B cell (primary cell): ENCODE data around the gene HAUS3. TPM values are rescaled to one million over a fixed set of nuclear protein-coding genes. Genes with fewer than 3 reads are reported as not detected.

ENCODE experiments used
- ATAC-seq: fragments of 200-7000 bp; cut with Tn5 transposase; one replicate; pipeline ENCODE4 v1.10.0; 2021; ENCODE audit warnings: low read depth, mild to moderate bottlenecking, moderate number of reproducible peaks, moderate library complexity
- CTCF ChIA-PET: fragments of 350-600 bp; sonication (Branson Sonifier 250); formaldehyde crosslinking; loops from one replicate; lab custom pipeline; 2021; ENCODE audit warnings: antibody characterized with exemption, inconsistent platforms; lab: Charles Lee
- POLR2A ChIA-PET: fragments of 350-600 bp; sonication (Branson Sonifier 250); formaldehyde crosslinking; loops from one replicate; lab custom pipeline; 2021; ENCODE audit warnings: antibody characterized with exemption; lab: Charles Lee
- DNase-seq: peaks from one replicate; pipeline ENCODE4 v3.0.0; 2013
- H2AFZ ChIP-seq: 2 replicates; pipeline ENCODE4 v1.6.1; 2012; ENCODE audit warnings: mild to moderate bottlenecking, low read depth, low read length; ENCODE audit not compliant: insufficient read depth, poor library complexity, severe bottlenecking
- H3K27ac ChIP-seq, 2 donors: 1 replicate in 1 of 2; 2 replicates in 1 of 2; pipeline ENCODE4 v1.5.1; 2012 to 2013; ENCODE audit warnings: low read length in 2 of 2, mild to moderate bottlenecking in 2 of 2, moderate library complexity in 1 of 2
- H3K27me3 ChIP-seq, 4 experiments: fragments of 200-600 bp in 1 of 4; sonication (generic) in 1 of 4; replicated peaks in 1 of 4; 1 replicate in 2 of 4; 2 replicates in 2 of 4; pipeline versions ENCODE4 v1.6.1 to v1.7.0; 2013 to 2016; ENCODE audit warnings: low read length in 3 of 4, mild to moderate bottlenecking in 2 of 4, mixed read lengths in 1 of 4, moderate library complexity in 1 of 4; ENCODE audit not compliant: insufficient read depth in 4 of 4, control insufficient read depth in 3 of 4; ENCODE audit errors: control extremely low read depth in 1 of 4
- H3K36me3 ChIP-seq, 2 experiments: replicated peaks in 1 of 2; 1 replicate in 1 of 2; 2 replicates in 1 of 2; pipeline versions ENCODE4 v1.6.1 to v1.7.1; 2013; ENCODE audit warnings: low read length in 1 of 2; ENCODE audit not compliant: insufficient read depth in 2 of 2, control insufficient read depth in 1 of 2; ENCODE audit errors: control extremely low read depth in 1 of 2, extremely low read depth in 1 of 2
- H3K4me1 ChIP-seq, 2 donors: fragments of 200-600 bp in 1 of 2; sonication (generic) in 1 of 2; 1 replicate in 1 of 2; 2 replicates in 1 of 2; pipeline versions ENCODE4 v1.5.1 to v1.6.1; 2013 to 2017; ENCODE audit warnings: low read length in 2 of 2; ENCODE audit not compliant: control insufficient read depth in 2 of 2, insufficient read depth in 2 of 2
- H3K4me2 ChIP-seq: replicated peaks from 2 replicates; pipeline ENCODE3; 2012; ENCODE audit warnings: mild to moderate bottlenecking, low read depth, low read length; ENCODE audit not compliant: poor library complexity, severe bottlenecking
- H3K4me3 ChIP-seq, 5 experiments: fragments of 200-600 bp in 1 of 5; sonication (generic) in 1 of 5; 1 replicate in 3 of 5; 2 replicates in 2 of 5; pipeline versions ENCODE4 v1.5.1 to v1.7.0; 2011 to 2016; ENCODE audit warnings: low read length in 4 of 5, mild to moderate bottlenecking in 4 of 5, low read depth in 2 of 5, control low read depth in 1 of 5, moderate library complexity in 1 of 5; ENCODE audit not compliant: insufficient read depth in 1 of 5; ENCODE audit errors: control extremely low read depth in 1 of 5, extremely low read depth in 1 of 5
- H3K79me2 ChIP-seq: fragments of 200-600 bp; sonication (generic); one replicate; pipeline ENCODE4 v1.6.0; 2016; ENCODE audit warnings: low read length; ENCODE audit not compliant: control insufficient read depth, insufficient read depth
- H3K9ac ChIP-seq: fragments of 200-600 bp; sonication (generic); 2 replicates; pipeline ENCODE4 v1.6.1; 2017; ENCODE audit warnings: mild to moderate bottlenecking, low read length, moderate library complexity
- H3K9me3 ChIP-seq, 3 donors: one replicate each; pipeline versions ENCODE4 v1.6.1 to v1.7.1; 2013; ENCODE audit warnings: low read length in 2 of 3; ENCODE audit not compliant: control insufficient read depth in 2 of 3, insufficient read depth in 1 of 3; ENCODE audit errors: control extremely low read depth in 1 of 3
- H4K20me1 ChIP-seq: 2 replicates; pipeline ENCODE4 v1.6.0; 2012; ENCODE audit warnings: mild to moderate bottlenecking, low read length; ENCODE audit not compliant: insufficient read depth, control insufficient read depth, poor library complexity, severe bottlenecking
- H3K27ac Mint-ChIP-seq: one replicate; pipeline ENCODE4 v1.8.0; 2021; ENCODE audit warnings: mixed read lengths
- H3K27me3 Mint-ChIP-seq: one replicate; pipeline ENCODE4 v1.8.0; 2021; ENCODE audit warnings: mixed read lengths
- H3K4me1 Mint-ChIP-seq: one replicate; pipeline ENCODE4 v1.8.0; 2021; ENCODE audit warnings: mixed read lengths
- H3K4me3 Mint-ChIP-seq: one replicate; pipeline ENCODE4 v1.8.0; 2021; ENCODE audit warnings: mixed read lengths
- H3K9me3 Mint-ChIP-seq: one replicate; pipeline ENCODE4 v1.8.0; 2022; ENCODE audit warnings: mixed read lengths; ENCODE audit not compliant: insufficient read depth
- EZH2 ChIP-seq: IDR thresholded peaks from 2 replicates; pipeline ENCODE4 v1.6.1; 2012; ENCODE audit warnings: borderline replicate concordance, low read depth, mild to moderate bottlenecking, moderate library complexity, low read length; ENCODE audit not compliant: insufficient read depth, poor library complexity, severe bottlenecking
- WGBS: methylation state at CpG from one replicate; pipeline ENCODE4 v1.1.5; 2013; ENCODE audit warnings: missing lambda C conversion rate; ENCODE audit not compliant: insufficient coverage; 5-methylcytosine and 5-hydroxymethylcytosine counted together
- intact Hi-C: fragments of 100-400 bp; cut with micrococcal nuclease; formaldehyde crosslinking; loops from one replicate; pipeline ENCODE4 v1.10.0; 2022
- polyA plus RNA-seq: library from polyadenylated mRNA; depleted of rRNA; stranded (reverse); fragments of >200 nt; gene quantifications from 2 replicates; pipeline ENCODE4 v1.2.3, GENCODE V29; 2012
- total RNA-seq, 2 donors: library from RNA; stranded (reverse); fragments of 120-200 nt in 1 of 2; gene quantifications; 1 replicate in 1 of 2; 2 replicates in 1 of 2; pipeline versions ENCODE4 v1.2.3 to v1.2.4, GENCODE V29; 2013 to 2022
- TF ChIP-seq, protein P1 (sequence below): fragments of 200-600 bp; IDR thresholded peaks from one replicate; pipeline ENCODE4 v1.8.0; 2022; ENCODE audit warnings: antibody characterized with exemption, mild to moderate bottlenecking

HAUS3 gene
- total and polyA plus RNA-seq, 2 donors (not counting 1 experiment from before 2014, with no cell fraction given) = 8.2 to 26.5 TPM

DNA sequence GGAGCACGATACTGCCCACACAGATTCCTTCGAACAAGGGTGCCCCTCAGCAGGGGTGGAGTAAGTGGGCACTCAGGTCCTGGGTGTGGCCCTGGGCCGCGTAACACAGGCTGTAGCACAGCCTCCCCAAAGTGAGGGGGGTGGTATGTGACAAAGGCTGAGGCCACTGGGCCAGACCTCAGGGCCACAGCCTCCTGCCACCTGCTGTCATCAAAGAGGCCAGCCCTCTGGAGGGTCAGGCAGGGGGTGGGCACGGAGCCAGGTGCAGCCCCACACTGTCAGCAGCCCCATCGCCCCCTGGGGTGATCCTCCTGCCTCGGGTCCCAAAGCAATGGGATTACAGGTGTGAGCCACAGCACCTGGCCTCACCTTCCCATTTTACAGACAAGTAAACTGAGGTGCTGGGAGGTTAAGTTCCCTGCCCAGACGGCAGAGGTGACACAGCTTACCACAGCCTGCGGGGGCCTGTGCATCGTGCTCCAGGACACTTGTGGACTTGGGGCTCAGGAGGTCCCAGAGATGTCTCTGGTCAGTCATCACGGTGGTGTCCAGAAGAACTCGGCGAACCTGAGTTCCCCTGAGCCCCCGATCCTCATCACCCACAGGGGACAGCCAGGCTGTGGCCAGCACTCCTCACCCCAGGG lies 47.5 kb upstream of the HAUS3 start:
- Mint-ChIP-seq H3K27ac (peak overlapping the region; percentile 50), H3K4me3 (no peak overlapping the region), H3K4me1 (peaks cover 21% of the 10 kb centered on the region), H3K27me3 (no peaks in the 10 kb centered on the region), H3K9me3 (no peaks in the 10 kb centered on the region)
- H3K4me3 ChIP-seq = no peak overlapping the region
- no peak overlapping the region for H3K4me2 ChIP-seq
- no peak for ATAC-seq
- intact Hi-C loops = no loop called here
- no peak for DNase-seq
- H3K79me2 ChIP-seq = no peaks in the 10 kb centered on the region
- no peaks in the 10 kb centered on the region for H4K20me1 ChIP-seq
- no peak overlapping the region for H2AFZ ChIP-seq
- peaks cover 0 to 14% (median 0%) of the 10 kb centered on the region in 3 donors for H3K9me3 ChIP-seq
- no peak overlapping the region for H3K27ac ChIP-seq
- CTCF ChIA-PET = interaction anchor here (0.6 to 2.0 kb wide), 2 partner anchors 66 to 689 kb away, joined by 3 to 6 read pairs; no protein-coding TSS in a partner anchor
- TF ChIP-seq, protein P1, sequence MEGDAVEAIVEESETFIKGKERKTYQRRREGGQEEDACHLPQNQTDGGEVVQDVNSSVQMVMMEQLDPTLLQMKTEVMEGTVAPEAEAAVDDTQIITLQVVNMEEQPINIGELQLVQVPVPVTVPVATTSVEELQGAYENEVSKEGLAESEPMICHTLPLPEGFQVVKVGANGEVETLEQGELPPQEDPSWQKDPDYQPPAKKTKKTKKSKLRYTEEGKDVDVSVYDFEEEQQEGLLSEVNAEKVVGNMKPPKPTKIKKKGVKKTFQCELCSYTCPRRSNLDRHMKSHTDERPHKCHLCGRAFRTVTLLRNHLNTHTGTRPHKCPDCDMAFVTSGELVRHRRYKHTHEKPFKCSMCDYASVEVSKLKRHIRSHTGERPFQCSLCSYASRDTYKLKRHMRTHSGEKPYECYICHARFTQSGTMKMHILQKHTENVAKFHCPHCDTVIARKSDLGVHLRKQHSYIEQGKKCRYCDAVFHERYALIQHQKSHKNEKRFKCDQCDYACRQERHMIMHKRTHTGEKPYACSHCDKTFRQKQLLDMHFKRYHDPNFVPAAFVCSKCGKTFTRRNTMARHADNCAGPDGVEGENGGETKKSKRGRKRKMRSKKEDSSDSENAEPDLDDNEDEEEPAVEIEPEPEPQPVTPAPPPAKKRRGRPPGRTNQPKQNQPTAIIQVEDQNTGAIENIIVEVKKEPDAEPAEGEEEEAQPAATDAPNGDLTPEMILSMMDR = no peak
- no peak for TF ChIP-seq EZH2
- POLR2A ChIA-PET = interaction anchor here (0.8 to 2.3 kb wide), 3 partner anchors 8 to 27 kb away, joined by 5 to 18 read pairs (median 12); partner anchors contain the start of gene MXD4
- H3K27me3 ChIP-seq = peaks cover 0 to 8% (median 3%) of the 10 kb centered on the region in 4 experiments
- 95% methylated on average over 9 of the region's 14 CpGs for WGBS
- H3K36me3 ChIP-seq = no peaks in the 10 kb centered on the region
- peaks cover 18 to 20% of the 10 kb centered on the region in 2 donors for H3K4me1 ChIP-seq
- no peak overlapping the region for H3K9ac ChIP-seq

DNA sequence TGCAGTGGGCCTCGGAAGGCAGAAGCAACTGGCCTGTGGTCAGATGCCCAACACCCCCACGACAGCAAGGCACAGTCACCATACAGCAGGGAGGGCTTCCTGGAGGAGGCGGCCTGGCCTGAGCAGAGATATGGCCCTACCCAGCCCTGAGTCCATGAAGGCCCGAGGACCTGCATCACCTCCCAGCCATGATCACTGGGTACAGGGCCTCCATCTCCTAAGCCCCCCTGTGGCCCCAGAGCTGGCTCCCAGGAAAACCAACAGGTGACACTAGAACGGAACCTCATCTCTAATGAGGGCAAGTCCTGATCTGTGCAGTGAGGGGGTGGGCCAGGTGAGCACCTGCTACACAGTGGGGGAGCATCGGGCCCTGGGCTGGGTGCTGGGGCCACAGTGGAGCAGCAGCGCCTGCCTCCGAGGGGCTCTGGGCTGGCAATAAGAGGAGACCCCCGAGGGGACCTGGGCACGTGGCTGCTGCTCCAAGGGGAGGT lies 46.2 kb upstream of the HAUS3 start:
- intact Hi-C loops = no loop called here

More for the DNA sequence above, 46.2 kb upstream of the HAUS3 start:
- 91% methylated on average over 10 of the region's 10 CpGs for WGBS
- no peak overlapping the region for H3K27ac ChIP-seq
- CTCF ChIA-PET = no interaction called here
- Mint-ChIP-seq H3K27me3 (no peaks in the 10 kb centered on the region), H3K27ac (no peak overlapping the region), H3K4me3 (no peak overlapping the region), H3K4me1 (peaks cover 23% of the 10 kb centered on the region), H3K9me3 (no peaks in the 10 kb centered on the region)
- peaks cover 0 to 8% (median 3%) of the 10 kb centered on the region in 4 experiments for H3K27me3 ChIP-seq
- POLR2A ChIA-PET = no interaction called here
- H3K9me3 ChIP-seq = peaks cover 0 to 14% (median 0%) of the 10 kb centered on the region in 3 donors
- no peak overlapping the region for H3K9ac ChIP-seq
- DNase-seq (no peak), ATAC-seq (no peak)
- H3K36me3 ChIP-seq = no peaks in the 10 kb centered on the region
- H4K20me1 ChIP-seq = no peaks in the 10 kb centered on the region
- no peak overlapping the region for H3K4me3 ChIP-seq
- no peak for TF ChIP-seq EZH2
- TF ChIP-seq, protein P1 = no peak
- H3K4me2 ChIP-seq = no peak overlapping the region
- H3K4me1 ChIP-seq = peaks cover 18 to 20% of the 10 kb centered on the region in 2 donors
- H3K79me2 ChIP-seq = no peaks in the 10 kb centered on the region
- no peak overlapping the region for H2AFZ ChIP-seq
